GM23338 (cell line): Measurements from ENCODE around the gene MAN2A2. TPM values are rescaled to one million over a fixed set of nuclear protein-coding genes. Genes with fewer than 3 reads are reported as not detected.

ENCODE experiments used
- ATAC-seq: fragments of 200-7000 bp; cut with Tn5 transposase; 3 replicates; pipeline ENCODE4 v1.9.1; 2020
- DNase-seq: peaks from one replicate; pipeline ENCODE4 v3.0.0-alpha.2; 2015; ENCODE audit warnings: low spot score
- H2AFZ ChIP-seq: fragments of 200-600 bp; sonication (generic); 2 replicates; pipeline ENCODE4 v1.8.0; 2016; ENCODE audit warnings: antibody characterized with exemption, mild to moderate bottlenecking, moderate library complexity
- H3F3A ChIP-seq: fragments of 200-600 bp; sonication (generic); replicated peaks from 2 replicates; pipeline ENCODE4 v1.8.0; 2017; ENCODE audit warnings: antibody characterized with exemption, mixed run types, low read depth
- H3K27ac ChIP-seq: fragments of 200-600 bp; sonication (generic); 2 replicates; pipeline ENCODE4 v1.6.1; 2016; ENCODE audit warnings: low read depth
- H3K27me3 ChIP-seq: fragments of 200-600 bp; sonication (generic); 2 replicates; pipeline ENCODE4 v1.8.0; 2016; ENCODE audit warnings: mild to moderate bottlenecking, mixed run types, moderate library complexity; ENCODE audit not compliant: insufficient read depth
- H3K36me3 ChIP-seq: fragments of 200-600 bp; sonication (generic); 2 replicates; pipeline ENCODE4 v1.8.0; 2016; ENCODE audit warnings: mild to moderate bottlenecking; ENCODE audit not compliant: insufficient read depth
- H3K4me1 ChIP-seq: fragments of 200-600 bp; sonication (generic); 2 replicates; pipeline ENCODE4 v1.8.0; 2016; ENCODE audit warnings: mild to moderate bottlenecking, moderate library complexity; ENCODE audit not compliant: insufficient read depth
- H3K4me2 ChIP-seq: fragments of 200-600 bp; sonication (generic); 2 replicates; pipeline ENCODE4 v1.7.1; 2017; ENCODE audit warnings: mixed run types
- H3K4me3 ChIP-seq: fragments of 200-600 bp; sonication (generic); 2 replicates; pipeline ENCODE4 v1.6.1; 2016; ENCODE audit warnings: mixed run types
- H3K79me2 ChIP-seq: fragments of 200-600 bp; sonication (generic); replicated peaks from 2 replicates; pipeline ENCODE4 v1.8.0; 2017; ENCODE audit warnings: mild to moderate bottlenecking; ENCODE audit not compliant: insufficient read depth
- H3K9me2 ChIP-seq: fragments of 200-600 bp; sonication (generic); 2 replicates; pipeline ENCODE4 v1.8.0; 2017; ENCODE audit not compliant: insufficient read depth
- H4K20me1 ChIP-seq: fragments of 200-600 bp; sonication (generic); replicated peaks from 2 replicates; pipeline ENCODE4 v1.8.0; 2017; ENCODE audit warnings: mild to moderate bottlenecking; ENCODE audit not compliant: insufficient read depth
- H3K27ac Mint-ChIP-seq: 2 replicates; pipeline ENCODE4 v1.8.0; 2020; ENCODE audit warnings: inconsistent platforms, mild to moderate bottlenecking, moderate library complexity, mixed read lengths
- H3K27me3 Mint-ChIP-seq: 3 replicates; pipeline ENCODE4 v1.8.0; 2022; ENCODE audit warnings: low read depth, mild to moderate bottlenecking, moderate library complexity, mixed read lengths, inconsistent platforms; ENCODE audit not compliant: insufficient read depth, poor library complexity
- H3K36me3 Mint-ChIP-seq: 3 replicates; pipeline ENCODE4 v1.8.0; 2021; ENCODE audit warnings: low read depth, mild to moderate bottlenecking, inconsistent platforms, moderate library complexity, mixed read lengths
- H3K4me1 Mint-ChIP-seq: 3 replicates; pipeline ENCODE4 v1.8.0; 2020; ENCODE audit warnings: mild to moderate bottlenecking, inconsistent platforms, mixed read lengths
- H3K4me3 Mint-ChIP-seq: 3 replicates; pipeline ENCODE4 v1.8.0; 2021; ENCODE audit warnings: moderate library complexity, mild to moderate bottlenecking, inconsistent platforms, mixed read lengths
- H3K9me3 Mint-ChIP-seq: 3 replicates; pipeline ENCODE4 v1.8.0; 2020; ENCODE audit warnings: moderate library complexity, mild to moderate bottlenecking, inconsistent platforms, mixed read lengths
- CREB1 ChIP-seq: fragments of 250-450 bp; sonication (Bioruptor Pico); IDR thresholded peaks from 2 replicates; pipeline ENCODE4 v1.5.0; 2020; ENCODE audit warnings: low read depth, mild to moderate bottlenecking, moderate library complexity
- CTCF ChIP-seq, 2 experiments: fragments of 200-600 bp in 1 of 2; sonication (generic) in 1 of 2; conservative IDR thresholded peaks; 2 replicates each; pipeline versions ENCODE4 v1.5.1 to v1.6.1; 2016 to 2017; ENCODE audit warnings: antibody characterized with exemption in 2 of 2, low read depth in 2 of 2, mild to moderate bottlenecking in 2 of 2, moderate library complexity in 1 of 2
- EZH2phosphoT487 ChIP-seq: fragments of 200-600 bp; sonication (generic); IDR thresholded peaks from one replicate; pipeline ENCODE4 v1.8.1; 2018; ENCODE audit warnings: antibody characterized with exemption; ENCODE audit not compliant: unreplicated experiment
- NANOG ChIP-seq: IDR thresholded peaks from 2 replicates; pipeline ENCODE4 v1.6.1; 2016; ENCODE audit warnings: antibody characterized with exemption, borderline replicate concordance
- STAT1 ChIP-seq: IDR thresholded peaks from one replicate; pipeline ENCODE4 v1.6.1; 2016; ENCODE audit warnings: antibody characterized with exemption; ENCODE audit not compliant: unreplicated experiment
- ZNF114 ChIP-seq: fragments of 250-450 bp; sonication (Bioruptor Pico); IDR thresholded peaks from 2 replicates; pipeline ENCODE4 v1.5.0; 2020; ENCODE audit warnings: mild to moderate bottlenecking, moderate library complexity
- ZNF462 ChIP-seq: fragments of 250-450 bp; sonication (Bioruptor Pico); IDR thresholded peaks from 2 replicates; pipeline ENCODE4 v1.5.0; 2020; ENCODE audit warnings: mild to moderate bottlenecking, moderate library complexity
- polyA plus RNA-seq: library from polyadenylated mRNA; unstranded; fragments of >200 nt; fragmentation: Nextera tagmentation; extraction: Ambion mirVana; gene quantifications from 2 replicates; pipeline ENCODE4 v1.2.1, GENCODE V29; 2016
- total RNA-seq: library from RNA; depleted of rRNA; stranded (reverse); fragments of >200 nt; shearing (Covaris generic); gene quantifications from 2 replicates; pipeline ENCODE4 v1.2.3, GENCODE V29; 2014

The MAN2A2 gene
- total and polyA plus RNA-seq, 2 experiments from 2014 or later: 8.2 to 17.1 TPM

GRCh38 chr15:90875549-90875981 lies 27.5 kb upstream of the MAN2A2 start (continued):
- no peak for TF ChIP-seq NANOG
- TF ChIP-seq ZNF114 (CRISPR knock-in tag): no peak
- TF ChIP-seq STAT1: no peak

- H2AFZ ChIP-seq: no peak overlapping the region
- ATAC-seq: no peak
- H3K9me2 ChIP-seq: no peaks in the 10 kb centered on the region
- no peaks in the 10 kb centered on the region for H3K27me3 ChIP-seq
- H3K79me2 ChIP-seq: peaks cover 22% of the 10 kb centered on the region
- Mint-ChIP-seq H3K27me3 (peaks cover 4% of the 10 kb centered on the region), H3K27ac (no peak overlapping the region), H3K4me3 (no peak overlapping the region), H3K9me3 (no peaks in the 10 kb centered on the region), H3K4me1 (peaks cover 27% of the 10 kb centered on the region), H3K36me3 (peaks cover 26% of the 10 kb centered on the region)
- no peak for TF ChIP-seq ZNF114 (CRISPR knock-in tag)
- TF ChIP-seq ZNF462: no peak
- no peak for TF ChIP-seq CREB1
- no peak for TF ChIP-seq CTCF (conservative IDR thresholded peaks at IDR 0.05; ENCODE audit: low read depth in 2 of 2)
- no peak for TF ChIP-seq EZH2phosphoT487
- no peak for TF ChIP-seq NANOG
- H3K36me3 ChIP-seq: no peaks in the 10 kb centered on the region; the same call in 1 of the 2 replicates
- H3K4me3 ChIP-seq: no peak overlapping the region
- H3K27ac ChIP-seq: no peak overlapping the region
- H3K4me1 ChIP-seq: peaks cover 23% of the 10 kb centered on the region
- H3F3A ChIP-seq: no peaks in the 10 kb centered on the region; the same call in 1 of the 2 replicates
- no peak overlapping the region for H3K4me2 ChIP-seq
- no peaks in the 10 kb centered on the region for H4K20me1 ChIP-seq
- DNase-seq: no peak
These were observed 27.1 kb upstream of the MAN2A2 start for GRCh38 chr15:90876046-90876445.
